Progenitor cell of endocrine pancreas (in vitro differentiated cells): ENCODE measurements around the gene MAD1L1. TPM values are rescaled to one million over a fixed set of nuclear protein-coding genes. Genes with fewer than 3 reads are reported as not detected.
"Not testable (repeated sequence)": the region's sequence is repeated elsewhere in the genome, so short reads cannot be mapped to it uniquely, and the experiment has no call there.

Experiments
- DNase-seq: peaks from one replicate; pipeline ENCODE4 v3.0.0; 2021; ENCODE audit warnings: low spot score; ENCODE audit not compliant: unreplicated experiment
- H3K27ac Mint-ChIP-seq: 2 replicates; pipeline ENCODE4 v1.8.0; 2021; ENCODE audit warnings: mild to moderate bottlenecking, moderate library complexity, mixed read lengths
- H3K27me3 Mint-ChIP-seq: 2 replicates; pipeline ENCODE4 v1.8.0; 2021; ENCODE audit warnings: mixed read lengths
- H3K36me3 Mint-ChIP-seq: 2 replicates; pipeline ENCODE4 v1.8.0; 2022; ENCODE audit warnings: mixed read lengths; ENCODE audit not compliant: insufficient read depth
- H3K4me1 Mint-ChIP-seq: 2 replicates; pipeline ENCODE4 v1.8.0; 2021; ENCODE audit warnings: low read depth, mixed read lengths
- H3K4me3 Mint-ChIP-seq: 2 replicates; pipeline ENCODE4 v1.8.0; 2021; ENCODE audit warnings: low read depth, mild to moderate bottlenecking, moderate library complexity, mixed read lengths
- H3K9me3 Mint-ChIP-seq: 2 replicates; pipeline ENCODE4 v1.8.0; 2021; ENCODE audit warnings: low read depth, mixed read lengths
- CTCF ChIP-seq: fragments of 200-600 bp; sonication (generic); IDR thresholded peaks from one replicate; pipeline ENCODE4 v1.5.0; 2021; ENCODE audit warnings: antibody characterized with exemption, mild to moderate bottlenecking; ENCODE audit not compliant: unreplicated experiment
- total RNA-seq: library from RNA; stranded (reverse); gene quantifications from 2 replicates; pipeline ENCODE4 v1.2.1, GENCODE V29; 2021

Gene MAD1L1
- total RNA-seq, 1 donor from 2014 or later: 49.8 TPM

- Mint-ChIP-seq H3K9me3 (peaks cover 5% of the 10 kb centered on the region), H3K4me3 (no peak overlapping the region), H3K36me3 (peaks cover 8% of the 10 kb centered on the region), H3K27me3 (no peaks in the 10 kb centered on the region), H3K4me1 (no peaks in the 10 kb centered on the region), H3K27ac (no peak overlapping the region)
- no peak for TF ChIP-seq CTCF
- no peak for DNase-seq
Measured at GRCh38 chr7:1883031-1883761, 349.5 kb downstream of the MAD1L1 start.

GRCh38 chr7:1882451-1882850, 350.3 kb downstream of the MAD1L1 start:
- H3K9me3 Mint-ChIP-seq: peaks cover 10% of the 10 kb centered on the region
- H3K27me3 Mint-ChIP-seq: no peaks in the 10 kb centered on the region
- no peak overlapping the region for H3K4me3 Mint-ChIP-seq
- no peak for TF ChIP-seq CTCF
- peaks cover 4% of the 10 kb centered on the region for H3K36me3 Mint-ChIP-seq
- H3K4me1 Mint-ChIP-seq: no peaks in the 10 kb centered on the region
- no peak overlapping the region for H3K27ac Mint-ChIP-seq
- no peak for DNase-seq

GRCh38 chr7:1881946-1882345, 350.8 kb downstream of the MAD1L1 start:
- no peak overlapping the region for H3K27ac Mint-ChIP-seq
- no peak overlapping the region for H3K4me3 Mint-ChIP-seq
- peaks cover 10% of the 10 kb centered on the region for H3K9me3 Mint-ChIP-seq
- no peaks in the 10 kb centered on the region for H3K27me3 Mint-ChIP-seq
- no peak for TF ChIP-seq CTCF
- peaks cover 4% of the 10 kb centered on the region for H3K36me3 Mint-ChIP-seq
- no peaks in the 10 kb centered on the region for H3K4me1 Mint-ChIP-seq
- DNase-seq: no peak

GRCh38 chr7:1876641-1877040, 356.1 kb downstream of the MAD1L1 start:
- H3K36me3 Mint-ChIP-seq, H3K27ac Mint-ChIP-seq, H3K4me1 Mint-ChIP-seq, H3K4me3 Mint-ChIP-seq, H3K27me3 Mint-ChIP-seq, DNase-seq: not testable (repeated sequence)
- H3K9me3 Mint-ChIP-seq: peaks cover 10% of the 10 kb centered on the region

GRCh38 chr7:1875392-1876199, 357.1 kb downstream of the MAD1L1 start:
- not testable (repeated sequence) for H3K4me1 Mint-ChIP-seq, H3K4me3 Mint-ChIP-seq, H3K27me3 Mint-ChIP-seq, H3K36me3 Mint-ChIP-seq
- peak overlapping the region; percentile 63 for H3K27ac Mint-ChIP-seq
- DNase-seq: peak; percentile 40
- peaks cover 10% of the 10 kb centered on the region for H3K9me3 Mint-ChIP-seq
- TF ChIP-seq CTCF: peak; percentile 52

- H3K27me3 Mint-ChIP-seq, H3K4me3 Mint-ChIP-seq, DNase-seq, H3K36me3 Mint-ChIP-seq, H3K4me1 Mint-ChIP-seq: not testable (repeated sequence)
- H3K9me3 Mint-ChIP-seq: peaks cover 10% of the 10 kb centered on the region
- H3K27ac Mint-ChIP-seq: peak overlapping the region; percentile 63
Measured at GRCh38 chr7:1874590-1875391, 358.0 kb downstream of the MAD1L1 start.
